Motor neuron (in vitro differentiated cells): Measurements from ENCODE around the gene KCNQ1. TPM values are rescaled to one million over a fixed set of nuclear protein-coding genes. Genes with fewer than 3 reads are reported as not detected.

Experiments
- ATAC-seq, 8 experiments: fragments of 200-7000 bp; cut with Tn5 transposase; replicated peaks in 6 of 8; 2 replicates each; pipeline ENCODE4 v1.8.0; 2021; ENCODE audit warnings: mild to moderate bottlenecking in 8 of 8, moderate library complexity in 8 of 8
- H3K27ac ChIP-seq, 2 donors: fragments of 250-450 bp; sonication (Bioruptor Pico); 2 replicates each; pipeline ENCODE4 v1.9.0; 2021; ENCODE audit warnings: antibody characterized with exemption in 2 of 2, mild to moderate bottlenecking in 2 of 2, moderate library complexity in 1 of 2
- H3K4me1 ChIP-seq, 2 donors: fragments of 250-450 bp; sonication (Bioruptor Pico); replicated peaks in 1 of 2; 2 replicates each; pipeline ENCODE4 v1.6.1; 2021; ENCODE audit warnings: antibody characterized with exemption in 2 of 2, mild to moderate bottlenecking in 2 of 2, moderate library complexity in 1 of 2
- H3K4me3 ChIP-seq, 5 donors: fragments of 250-450 bp; sonication (Bioruptor Pico); 2 replicates each; pipeline ENCODE4 v1.9.0; 2021; ENCODE audit warnings: antibody characterized with exemption in 5 of 5, mild to moderate bottlenecking in 5 of 5, moderate library complexity in 4 of 5
- WGBS, 10 experiments: fragments of 450-650 bp; shearing (Covaris generic); methylation state at CpG; one replicate each; pipeline ENCODE4 v1.0.0; 2022; 5-methylcytosine and 5-hydroxymethylcytosine counted together
- in situ Hi-C, 9 experiments: fragments of 400-800 bp; cut with MboI; loops; one replicate each; pipeline ENCODE4 v1.15.0; 2021; ENCODE audit warnings: low sequenced_read_pairs in 9 of 9, low pct_unique_long_range_greater_than_20kb in 2 of 9; ENCODE audit not compliant: unreplicated experiment in 9 of 9
- total RNA-seq, 8 experiments: library from RNA; unstranded; fragments of 300-600 nt; gene quantifications; 2 replicates each; pipeline versions ENCODE4 v1.2.3 to v1.2.4, GENCODE V29; 2022

The KCNQ1 gene
- total RNA-seq, 8 experiments from 2014 or later: 0.04 to 0.66 (median 0.20) TPM; not detected in 2

- WGBS, 10 experiments: 0 to 92% (median 34%) methylated on average over 1 to 4 of the region's 16 CpGs; no CpG with 5 or more reads in 6 of the 10 experiments
- peak in 5 of 8 experiments; percentile 46 to 83 (median 79) for ATAC-seq
- Histone ChIP-seq H3K27ac (no peak overlapping the region), H3K4me3 (no peak overlapping the region), H3K4me1 (peaks cover 42 to 49% of the 10 kb centered on the region in 2 donors)
- in situ Hi-C loops: no loop called here
Observed at GRCh38 chr11:2858995-2859698, 414.3 kb downstream of the KCNQ1 start.

GRCh38 chr11:2859699-2860037, 414.9 kb downstream of the KCNQ1 start:
- ATAC-seq: peak in 1 of 8 experiments; percentile 4
- Histone ChIP-seq H3K4me1 (peaks cover 45 to 51% of the 10 kb centered on the region in 2 donors), H3K4me3 (no peak overlapping the region), H3K27ac (no peak overlapping the region)
- in situ Hi-C loops: no loop called here
- WGBS, 10 experiments: 60 to 80% (median 65%) methylated on average over 1 to 5 of the region's 10 CpGs; no CpG with 5 or more reads in 6 of the 10 experiments

GRCh38 chr11:2860636-2861035, 415.8 kb downstream of the KCNQ1 start:
- WGBS, 10 experiments: 80 to 100% (median 93%) methylated on average over 1 to 3 of the region's 7 CpGs; no CpG with 5 or more reads in 7 of the 10 experiments
- in situ Hi-C loops: no loop called here
- no peak overlapping the region for H3K27ac ChIP-seq
- H3K4me1 ChIP-seq: peaks cover 45 to 46% of the 10 kb centered on the region in 2 donors
- no peak overlapping the region for H3K4me3 ChIP-seq
- peak in 1 of 8 experiments; percentile 30 for ATAC-seq

GRCh38 chr11:2862395-2863275, 417.8 kb downstream of the KCNQ1 start:
- in situ Hi-C loops: no loop called here
- ATAC-seq: peak; percentile 41 to 77 (median 54)

GRCh38 chr11:2863276-2863618, 418.4 kb downstream of the KCNQ1 start:
- WGBS, 10 experiments: 19 to 100% (median 84%) methylated on average over 1 to 7 of the region's 13 CpGs; no CpG with 5 or more reads in 3 of the 10 experiments
- in situ Hi-C loops: no loop called here
- Histone ChIP-seq H3K4me1 (peaks cover 48 to 50% of the 10 kb centered on the region in 2 donors), H3K27ac (peak overlapping the region in 1 of 2 donors; percentile 64), H3K4me3 (no peak overlapping the region)
- ATAC-seq: no peak

More at GRCh38 chr11:2862395-2863275, 417.8 kb downstream of the KCNQ1 start:
- 10 to 16% methylated on average over 2 to 5 of the region's 96 CpGs; no CpG with 5 or more reads in 8 of the 10 experiments for WGBS, 10 experiments
- H3K4me3 ChIP-seq: peak overlapping the region in 3 of 5 donors; percentile 0 to 11 (median 7)
- H3K27ac ChIP-seq: peak overlapping the region in 1 of 2 donors; percentile 75
- peaks cover 45 to 47% of the 10 kb centered on the region in 2 donors for H3K4me1 ChIP-seq

- ATAC-seq: no peak
- no peak overlapping the region for H3K27ac ChIP-seq
- peaks cover 47 to 55% of the 10 kb centered on the region in 2 donors for H3K4me1 ChIP-seq
- 76 to 100% (median 100%) methylated on average over 1 to 9 of the region's 10 CpGs; no CpG with 5 or more reads in 3 of the 10 experiments for WGBS, 10 experiments
- H3K4me3 ChIP-seq: no peak overlapping the region
- in situ Hi-C loops: no loop called here
Observed at GRCh38 chr11:2864901-2865300, 420.1 kb downstream of the KCNQ1 start.

- ATAC-seq: no peak
- H3K4me3 ChIP-seq: no peak overlapping the region
- in situ Hi-C loops: no loop called here
- WGBS, 10 experiments: 29 to 100% (median 85%) methylated on average over 1 to 9 of the region's 11 CpGs; no CpG with 5 or more reads in 2 of the 10 experiments
- H3K4me1 ChIP-seq: peaks cover 50 to 64% of the 10 kb centered on the region in 2 donors
- H3K27ac ChIP-seq: no peak overlapping the region
Observed at GRCh38 chr11:2865922-2866577, 421.2 kb downstream of the KCNQ1 start.

GRCh38 chr11:2867142-2867541, 422.3 kb downstream of the KCNQ1 start:
- Histone ChIP-seq H3K4me1 (peaks cover 52 to 64% of the 10 kb centered on the region in 2 donors), H3K27ac (peak overlapping the region; percentile 9 to 74), H3K4me3 (no peak overlapping the region)
- in situ Hi-C loops: no loop called here
- 60 to 100% (median 92%) methylated on average over 1 to 2 of the region's 5 CpGs; no CpG with 5 or more reads in 5 of the 10 experiments for WGBS, 10 experiments
- ATAC-seq: no peak

GRCh38 chr11:2867722-2868505, 423.1 kb downstream of the KCNQ1 start:
- in situ Hi-C loops: no loop called here
- ATAC-seq: peak in 5 of 8 experiments; percentile 41 to 62 (median 53)
- 2 to 87% (median 21%) methylated on average over 1 to 22 of the region's 25 CpGs for WGBS, 10 experiments
- H3K27ac ChIP-seq: peak overlapping the region; percentile 9 to 74
- H3K4me3 ChIP-seq: peak overlapping the region in 2 of 5 donors; percentile 3 to 13
- H3K4me1 ChIP-seq: peaks cover 44 to 58% of the 10 kb centered on the region in 2 donors

- Histone ChIP-seq H3K4me1 (peaks cover 37 to 51% of the 10 kb centered on the region in 2 donors), H3K4me3 (peak overlapping the region in 2 of 5 donors; percentile 3 to 13), H3K27ac (peak overlapping the region; percentile 54 to 74)
- ATAC-seq: peak in 5 of 8 experiments; percentile 3 to 29 (median 21)
- 0 to 64% (median 12%) methylated on average over 1 to 10 of the region's 16 CpGs; no CpG with 5 or more reads in 3 of the 10 experiments for WGBS, 10 experiments
- in situ Hi-C loops: no loop called here
Observed at GRCh38 chr11:2868506-2869133, 423.8 kb downstream of the KCNQ1 start.

- no peak overlapping the region for H3K4me3 ChIP-seq
- peaks cover 35 to 50% of the 10 kb centered on the region in 2 donors for H3K4me1 ChIP-seq
- ATAC-seq: peak in 2 of 8 experiments; percentile 3 to 18
- peak overlapping the region; percentile 54 to 74 for H3K27ac ChIP-seq
- WGBS, 10 experiments: 5 to 46% (median 8%) methylated on average over 5 to 13 of the region's 37 CpGs; no CpG with 5 or more reads in 4 of the 10 experiments
- in situ Hi-C loops: no loop called here
Observed at GRCh38 chr11:2869134-2869526, 424.3 kb downstream of the KCNQ1 start.
